Measurements from ENCODE around the gene MACROD2. TPM values are rescaled to one million over a fixed set of nuclear protein-coding genes. Genes with fewer than 3 reads are reported as not detected.

Gene MACROD2
- total and polyA plus RNA-seq, 4 donors: 13.0 to 67.1 (median 20.7) TPM

GRCh38 chr20:14892782-14893181 is 897.5 kb downstream of the MACROD2 start:
- no peak for ATAC-seq (ENCODE audit: insufficient read depth, low FRiP score)
- WGBS, 2 donors: 90 to 93% methylated on average over 4 of the region's 4 CpGs
- Histone ChIP-seq H3K9me3 (ENCODE audit: control insufficient read depth in 4 of 4, insufficient read depth in 3 of 4, low read length in 3 of 4) (peaks cover 0 to 2% (median 0%) of the 10 kb centered on the region in 4 donors), H3K27ac (ENCODE audit: low read depth in 1 of 2, low read length in 1 of 2) (no peak overlapping the region), H3K36me3 (ENCODE audit: control insufficient read depth in 4 of 4, insufficient read depth in 4 of 4, low read length in 4 of 4) (no peaks in the 10 kb centered on the region), H3K9ac (ENCODE audit: insufficient read depth in 1 of 2, low read length in 2 of 2) (no peak overlapping the region), H3K27me3 (ENCODE audit: control insufficient read depth in 3 of 3, insufficient read depth in 3 of 3, low read length in 2 of 3) (no peaks in the 10 kb centered on the region), H3K4me3 (no peak overlapping the region), H3K4me1 (ENCODE audit: control insufficient read depth in 5 of 5, insufficient read depth in 5 of 5, low read length in 5 of 5) (peaks cover 0 to 7% (median 0%) of the 10 kb centered on the region in 5 donors)
- no peak for DNase-seq
- TF ChIP-seq CTCF (IDR thresholded peaks at IDR 0.05; ENCODE audit: control extremely low read depth, extremely low read depth): no peak

- peaks cover 0 to 2% (median 0%) of the 10 kb centered on the region in 4 donors for H3K9me3 ChIP-seq (ENCODE audit: control insufficient read depth in 4 of 4, insufficient read depth in 3 of 4, low read length in 3 of 4)
- H3K4me3 ChIP-seq: no peak overlapping the region
- no peaks in the 10 kb centered on the region for H3K27me3 ChIP-seq (ENCODE audit: control insufficient read depth in 3 of 3, insufficient read depth in 3 of 3, low read length in 2 of 3)
- ATAC-seq (ENCODE audit: insufficient read depth, low FRiP score): no peak
- H3K27ac ChIP-seq (ENCODE audit: low read depth in 1 of 2, low read length in 1 of 2): no peak overlapping the region
- no peak for DNase-seq
- H3K9ac ChIP-seq (ENCODE audit: insufficient read depth in 1 of 2, low read length in 2 of 2): no peak overlapping the region
- H3K36me3 ChIP-seq (ENCODE audit: control insufficient read depth in 4 of 4, insufficient read depth in 4 of 4, low read length in 4 of 4): no peaks in the 10 kb centered on the region
- H3K4me1 ChIP-seq (ENCODE audit: control insufficient read depth in 5 of 5, insufficient read depth in 5 of 5, low read length in 5 of 5): no peaks in the 10 kb centered on the region
- no peak for TF ChIP-seq CTCF (IDR thresholded peaks at IDR 0.05; ENCODE audit: control extremely low read depth, extremely low read depth)
These were observed 901.3 kb downstream of the MACROD2 start for GRCh38 chr20:14896569-14896968.

- WGBS, 2 donors: 80 to 95% methylated on average over 1 of the region's 1 CpG
- H3K4me3 ChIP-seq: no peak overlapping the region
- DNase-seq (no peak), ATAC-seq (ENCODE audit: insufficient read depth, low FRiP score) (no peak)
- no peaks in the 10 kb centered on the region for H3K36me3 ChIP-seq (ENCODE audit: control insufficient read depth in 4 of 4, insufficient read depth in 4 of 4, low read length in 4 of 4)
- TF ChIP-seq CTCF (IDR thresholded peaks at IDR 0.05; ENCODE audit: control extremely low read depth, extremely low read depth): no peak
- H3K4me1 ChIP-seq (ENCODE audit: control insufficient read depth in 5 of 5, insufficient read depth in 5 of 5, low read length in 5 of 5): no peaks in the 10 kb centered on the region
- H3K9me3 ChIP-seq (ENCODE audit: control insufficient read depth in 4 of 4, insufficient read depth in 3 of 4, low read length in 3 of 4): peaks cover 0 to under 1% (median 0%) of the 10 kb centered on the region in 4 donors
- H3K27me3 ChIP-seq (ENCODE audit: control insufficient read depth in 3 of 3, insufficient read depth in 3 of 3, low read length in 2 of 3): no peaks in the 10 kb centered on the region
- no peak overlapping the region for H3K27ac ChIP-seq (ENCODE audit: low read depth in 1 of 2, low read length in 1 of 2)
- no peak overlapping the region for H3K9ac ChIP-seq (ENCODE audit: insufficient read depth in 1 of 2, low read length in 2 of 2)
These were observed 902.3 kb downstream of the MACROD2 start for GRCh38 chr20:14897608-14898007.

DNA sequence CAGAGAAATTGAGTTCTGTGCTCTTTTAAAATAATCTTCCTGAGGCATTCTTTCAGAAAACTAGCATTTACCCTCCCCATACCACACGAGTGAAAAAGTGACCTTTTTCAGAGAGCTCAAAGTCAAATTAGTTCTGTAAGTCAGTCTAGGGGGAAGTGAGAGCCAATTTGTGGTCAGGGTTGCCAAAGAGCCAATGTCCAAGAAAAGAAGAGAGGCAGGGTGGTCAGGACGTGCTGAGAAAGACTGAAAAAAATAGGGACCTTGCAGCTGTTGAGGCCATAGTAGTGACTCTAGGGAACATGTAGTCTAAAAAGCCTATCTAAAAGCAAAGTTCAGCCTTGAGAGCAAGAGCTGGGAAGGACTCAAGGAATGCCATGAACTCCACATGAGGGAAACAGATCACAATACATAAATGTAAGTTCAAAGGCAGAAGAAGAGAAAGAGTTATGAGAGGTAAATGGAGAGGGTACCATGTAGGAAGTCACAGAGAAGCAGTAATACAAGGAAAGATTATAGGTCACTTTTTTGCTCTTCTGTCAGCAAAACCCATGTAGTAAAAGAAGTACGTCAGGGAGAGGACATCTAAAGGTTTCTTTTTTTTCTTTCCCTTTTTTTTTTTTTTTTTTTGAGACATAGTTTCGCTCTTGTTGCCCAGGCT is 907.2 kb downstream of the MACROD2 start:
- H3K4me3 ChIP-seq: no peak overlapping the region
- no peaks in the 10 kb centered on the region for H3K27me3 ChIP-seq (ENCODE audit: control insufficient read depth in 3 of 3, insufficient read depth in 3 of 3, low read length in 2 of 3)
- H3K36me3 ChIP-seq (ENCODE audit: control insufficient read depth in 4 of 4, insufficient read depth in 4 of 4, low read length in 4 of 4): no peaks in the 10 kb centered on the region
- ATAC-seq (ENCODE audit: insufficient read depth, low FRiP score) (no peak), DNase-seq (no peak)
- no peak overlapping the region for H3K27ac ChIP-seq (ENCODE audit: low read depth in 1 of 2, low read length in 1 of 2)
- no peak overlapping the region for H3K9ac ChIP-seq (ENCODE audit: insufficient read depth in 1 of 2, low read length in 2 of 2)
- TF ChIP-seq CTCF (IDR thresholded peaks at IDR 0.05; ENCODE audit: control extremely low read depth, extremely low read depth): no peak
- no peaks in the 10 kb centered on the region for H3K9me3 ChIP-seq (ENCODE audit: control insufficient read depth in 4 of 4, insufficient read depth in 3 of 4, low read length in 3 of 4)
- no peaks in the 10 kb centered on the region for H3K4me1 ChIP-seq (ENCODE audit: control insufficient read depth in 5 of 5, insufficient read depth in 5 of 5, low read length in 5 of 5)
- 69 to 72% methylated on average over 4 of the region's 4 CpGs for whole genome bisulfite sequencing, 2 donors

All from lung (tissue), 12 donors.